ENCODE data around the gene GNPAT. TPM values are rescaled to one million over a fixed set of nuclear protein-coding genes. Genes with fewer than 3 reads are reported as not detected.

The GNPAT gene
- total RNA-seq, 2 experiments from 2014 or later = 11.8 to 12.8 TPM

GRCh38 chr1:231318015-231318355 lies 77.0 kb downstream of the GNPAT start:
- ChIA-PET POLR2A (interaction anchor here (1.1 to 1.5 kb wide), 2 partner anchors 18 to 20 kb away, joined by 3 read pairs; partner anchors contain the start of genes EXOC8 and SPRTN), CTCF (no interaction called here)
- H3K27me3 ChIP-seq (ENCODE audit: control insufficient read depth in 1 of 2, insufficient read depth in 2 of 2, low read length in 2 of 2) = no peaks in the 10 kb centered on the region
- DNase-seq (no peak), ATAC-seq (ENCODE audit: poor library complexity) (no peak)
- H3K9me3 ChIP-seq (ENCODE audit: control insufficient read depth in 1 of 2, insufficient read depth in 1 of 2, low read length in 2 of 2) = no peaks in the 10 kb centered on the region
- no peaks in the 10 kb centered on the region for H3K4me1 Mint-ChIP-seq (ENCODE audit: low read depth)
- no peak for TF ChIP-seq CTCF (IDR thresholded peaks at IDR 0.05)
- H3K27ac ChIP-seq (ENCODE audit: low read depth in 1 of 2, low read length in 2 of 2) = no peak overlapping the region
- H3K4me3 Mint-ChIP-seq = no peak overlapping the region
- intact Hi-C loops (cut with DNase I, micrococcal nuclease) = no loop called here
- H3K27me3 Mint-ChIP-seq = no peaks in the 10 kb centered on the region
- H3K4me1 ChIP-seq (ENCODE audit: insufficient read depth, low read length) = no peaks in the 10 kb centered on the region
- H3K4me3 ChIP-seq (ENCODE audit: low read length) = no peak overlapping the region
- H3K36me3 Mint-ChIP-seq (ENCODE audit: low read depth) = no peaks in the 10 kb centered on the region
- no peak overlapping the region for H3K27ac Mint-ChIP-seq
- H3K36me3 ChIP-seq (ENCODE audit: insufficient read depth, low read length) = no peaks in the 10 kb centered on the region
- no peaks in the 10 kb centered on the region for H3K9me3 Mint-ChIP-seq

- Histone ChIP-seq H3K36me3 (ENCODE audit: insufficient read depth, low read length) (no peaks in the 10 kb centered on the region), H3K9me3 (ENCODE audit: control insufficient read depth in 1 of 2, insufficient read depth in 1 of 2, low read length in 2 of 2) (no peaks in the 10 kb centered on the region), H3K4me3 (ENCODE audit: low read length) (no peak overlapping the region), H3K27me3 (ENCODE audit: control insufficient read depth in 1 of 2, insufficient read depth in 2 of 2, low read length in 2 of 2) (no peaks in the 10 kb centered on the region), H3K27ac (ENCODE audit: low read depth in 1 of 2, low read length in 2 of 2) (no peak overlapping the region), H3K4me1 (ENCODE audit: insufficient read depth, low read length) (no peaks in the 10 kb centered on the region)
- ATAC-seq (ENCODE audit: poor library complexity) (no peak), DNase-seq (no peak)
- H3K27me3 Mint-ChIP-seq = no peaks in the 10 kb centered on the region
- H3K9me3 Mint-ChIP-seq = no peaks in the 10 kb centered on the region
- no peak overlapping the region for H3K27ac Mint-ChIP-seq
- intact Hi-C loops (cut with DNase I, micrococcal nuclease) = no loop called here
- no peak overlapping the region for H3K4me3 Mint-ChIP-seq
- H3K36me3 Mint-ChIP-seq (ENCODE audit: low read depth) = no peaks in the 10 kb centered on the region
- POLR2A ChIA-PET = interaction anchor here (1.1 to 1.5 kb wide), 2 partner anchors 17 to 19 kb away, joined by 3 read pairs; partner anchors contain the start of genes EXOC8 and SPRTN
- no peaks in the 10 kb centered on the region for H3K4me1 Mint-ChIP-seq (ENCODE audit: low read depth)
- no peak for TF ChIP-seq CTCF (IDR thresholded peaks at IDR 0.05)
- CTCF ChIA-PET = no interaction called here
These were observed 77.6 kb downstream of the GNPAT start for GRCh38 chr1:231318568-231318967.

- Mint-ChIP-seq H3K4me3 (no peak overlapping the region), H3K9me3 (no peaks in the 10 kb centered on the region), H3K27ac (no peak overlapping the region), H3K27me3 (no peaks in the 10 kb centered on the region), H3K36me3 (ENCODE audit: low read depth) (no peaks in the 10 kb centered on the region), H3K4me1 (ENCODE audit: low read depth) (no peaks in the 10 kb centered on the region)
- ChIA-PET POLR2A (no interaction called here), CTCF (no interaction called here)
- intact Hi-C loops (cut with DNase I, micrococcal nuclease) = no loop called here
- ATAC-seq (ENCODE audit: poor library complexity) (no peak), DNase-seq (no peak)
- Histone ChIP-seq H3K36me3 (ENCODE audit: insufficient read depth, low read length) (no peaks in the 10 kb centered on the region), H3K9me3 (ENCODE audit: control insufficient read depth in 1 of 2, insufficient read depth in 1 of 2, low read length in 2 of 2) (no peaks in the 10 kb centered on the region), H3K4me1 (ENCODE audit: insufficient read depth, low read length) (no peaks in the 10 kb centered on the region), H3K27me3 (ENCODE audit: control insufficient read depth in 1 of 2, insufficient read depth in 2 of 2, low read length in 2 of 2) (no peaks in the 10 kb centered on the region), H3K27ac (ENCODE audit: low read depth in 1 of 2, low read length in 2 of 2) (no peak overlapping the region), H3K4me3 (ENCODE audit: low read length) (no peak overlapping the region)
- no peak for TF ChIP-seq CTCF (IDR thresholded peaks at IDR 0.05)
These were observed 78.1 kb downstream of the GNPAT start for GRCh38 chr1:231319080-231319479.

Measured in CD4-positive, alpha-beta T cell (primary cell).